GM19324 (cell line): ENCODE data around the gene CDH1.
A peak's percentile ranks its signal among the peaks of the same experiment; 100 is the strongest.
"Not testable (repeated sequence)": the region's sequence is repeated elsewhere in the genome, so short reads cannot be mapped to it uniquely, and the experiment has no call there.

Experiments used
- ATAC-seq: cut with Tn5 transposase; IDR thresholded peaks from one replicate; pipeline ENCODE4 v1.9.1; 2021; ENCODE audit warnings: mild to moderate bottlenecking, moderate library complexity; ENCODE audit not compliant: unreplicated experiment, low FRiP score

CDH1 gene

GRCh38 chr16:68737046-68737729 is at the start of gene CDH1:
CDH1 (plus strand) TSS chr16:68737292; CDS start chr16:68737416, 124 bp downstream.
- no peak for ATAC-seq

- no peak for ATAC-seq
These were observed 47.2 kb upstream of the CDH1 start for GRCh38 chr16:68689921-68690320.

- ATAC-seq: no peak
These were observed 41.5 kb upstream of the CDH1 start for GRCh38 chr16:68695575-68695974.

- ATAC-seq: no peak
These were observed 40.6 kb upstream of the CDH1 start for GRCh38 chr16:68696514-68696913.

GRCh38 chr16:68698091-68698490 is 39.0 kb upstream of the CDH1 start:
- ATAC-seq: no peak

- no peak for ATAC-seq
These were observed 37.0 kb upstream of the CDH1 start for GRCh38 chr16:68700120-68700519.

- ATAC-seq: no peak
These were observed 36.3 kb upstream of the CDH1 start for GRCh38 chr16:68700831-68701230.

GRCh38 chr16:68704232-68704867 is 32.7 kb upstream of the CDH1 start:
- no peak for ATAC-seq

GRCh38 chr16:68707340-68708152 is 29.5 kb upstream of the CDH1 start:
- no peak for ATAC-seq

- no peak for ATAC-seq
These were observed 26.9 kb upstream of the CDH1 start for GRCh38 chr16:68710211-68710610.

GRCh38 chr16:68711421-68712139 is 25.5 kb upstream of the CDH1 start:
- ATAC-seq: no peak

- no peak for ATAC-seq
These were observed 23.7 kb upstream of the CDH1 start for GRCh38 chr16:68713361-68713760.

- no peak for ATAC-seq
These were observed 21.6 kb upstream of the CDH1 start for GRCh38 chr16:68715471-68715870.

- not testable (repeated sequence) for ATAC-seq
These were observed 20.6 kb upstream of the CDH1 start for GRCh38 chr16:68716516-68716915.

GRCh38 chr16:68717684-68718083 is 19.4 kb upstream of the CDH1 start:
- no peak for ATAC-seq

GRCh38 chr16:68718590-68718989 is 18.5 kb upstream of the CDH1 start:
- ATAC-seq: no peak

GRCh38 chr16:68719993-68720489 is 17.1 kb upstream of the CDH1 start:
- ATAC-seq: peak; percentile 74

GRCh38 chr16:68722119-68723024 is 14.7 kb upstream of the CDH1 start:
- ATAC-seq: no peak

- no peak for ATAC-seq
These were observed 12.3 kb upstream of the CDH1 start for GRCh38 chr16:68724797-68725196.

- ATAC-seq: no peak
These were observed 8.6 kb upstream of the CDH1 start for GRCh38 chr16:68728523-68728922.
